Neural cell (in vitro differentiated cells): ENCODE data around the gene SLC35E4. TPM values are rescaled to one million over a fixed set of nuclear protein-coding genes. Genes with fewer than 3 reads are reported as not detected.

Source experiments
- H2AFZ ChIP-seq: fragments of 200-600, 300-800 bp; sonication (generic), shearing (Covaris generic); 2 replicates; pipeline ENCODE4 v1.6.0; 2014; ENCODE audit warnings: low read depth, mild to moderate bottlenecking, antibody characterized with exemption, low read length, moderate library complexity
- H3F3A ChIP-seq: fragments of 200-600 bp; shearing (Covaris generic); 2 replicates; pipeline ENCODE4 v1.6.1; 2016; ENCODE audit warnings: mild to moderate bottlenecking, moderate library complexity, mixed read lengths, antibody characterized with exemption, low read length; ENCODE audit not compliant: insufficient read depth, poor library complexity, severe bottlenecking
- H3K27ac ChIP-seq: fragments of 200-600, 300-800 bp; sonication (generic), shearing (Covaris generic); 2 replicates; pipeline ENCODE4 v1.5.1; 2014; ENCODE audit warnings: mild to moderate bottlenecking, low read length, moderate library complexity
- H3K27me3 ChIP-seq: fragments of 300-800, 200-600 bp; sonication (generic), shearing (Covaris generic); 2 replicates; pipeline ENCODE4 v1.6.0; 2014; ENCODE audit warnings: mild to moderate bottlenecking, low read depth, low read length, moderate library complexity; ENCODE audit not compliant: insufficient read depth
- H3K36me3 ChIP-seq: fragments of 300-800, 200-600 bp; sonication (generic), shearing (Covaris generic); 2 replicates; pipeline ENCODE4 v1.5.1; 2014; ENCODE audit warnings: mild to moderate bottlenecking, antibody characterized with exemption, low read length, moderate library complexity; ENCODE audit not compliant: insufficient read depth
- H3K4me2 ChIP-seq: fragments of 300-800, 200-600 bp; sonication (generic), shearing (Covaris generic); 2 replicates; pipeline ENCODE4 v1.6.0; 2014; ENCODE audit warnings: mild to moderate bottlenecking, low read length
- H3K4me3 ChIP-seq: fragments of 300-800, 200-600 bp; sonication (generic), shearing (Covaris generic); 2 replicates; pipeline ENCODE4 v1.5.1; 2014; ENCODE audit warnings: mild to moderate bottlenecking, low read length, moderate library complexity
- H3K79me2 ChIP-seq: fragments of 200-600 bp; shearing (Covaris generic); replicated peaks from 2 replicates; pipeline ENCODE4 v1.6.0; 2014; ENCODE audit warnings: mild to moderate bottlenecking, low read length, moderate library complexity; ENCODE audit not compliant: insufficient read depth
- H3K9ac ChIP-seq: fragments of 300-800, 200-600 bp; sonication (generic), shearing (Covaris generic); 2 replicates; pipeline ENCODE4 v1.6.1; 2016; ENCODE audit warnings: mild to moderate bottlenecking, low read length, mixed read lengths
- H3K9me2 ChIP-seq: fragments of 200-600 bp; shearing (Covaris generic); 2 replicates; pipeline ENCODE4 v1.6.1; 2016; ENCODE audit warnings: mild to moderate bottlenecking, low read length, mixed read lengths; ENCODE audit not compliant: insufficient read depth
- H3K9me3 ChIP-seq: fragments of 200-600, 300-800 bp; sonication (generic), shearing (Covaris generic); 2 replicates; pipeline ENCODE4 v1.6.1; 2016; ENCODE audit warnings: mild to moderate bottlenecking, mixed run types, low read length, moderate library complexity, mixed read lengths
- H4K20me1 ChIP-seq: fragments of 200-600 bp; shearing (Covaris generic); 2 replicates; pipeline ENCODE4 v1.6.1; 2016; ENCODE audit warnings: mild to moderate bottlenecking, mixed run types; ENCODE audit not compliant: insufficient read depth
- CTCF ChIP-seq: fragments of 450-650 bp; IDR thresholded peaks from 2 replicates; pipeline ENCODE4 v1.5.1; 2014; ENCODE audit warnings: antibody characterized with exemption, mild to moderate bottlenecking, moderate library complexity; ENCODE audit not compliant: poor library complexity, severe bottlenecking
- EP300 ChIP-seq: fragments of 450-650 bp; conservative IDR thresholded peaks from 2 replicates; pipeline ENCODE4 v1.6.1; 2014; ENCODE audit warnings: antibody characterized with exemption, mild to moderate bottlenecking, moderate library complexity; ENCODE audit not compliant: poor library complexity, severe bottlenecking
- EZH2 ChIP-seq: fragments of 200-600, 300-800 bp; shearing (Covaris generic), sonication (generic); IDR thresholded peaks from 2 replicates; pipeline ENCODE4 v1.6.1; 2014; ENCODE audit warnings: antibody characterized with exemption, low read length, borderline replicate concordance, mild to moderate bottlenecking; ENCODE audit not compliant: insufficient read depth, poor library complexity, severe bottlenecking
- MXI1 ChIP-seq: fragments of 450-650 bp; conservative IDR thresholded peaks from 2 replicates; pipeline ENCODE4 v1.6.1; 2014; ENCODE audit warnings: antibody characterized with exemption, mild to moderate bottlenecking; ENCODE audit not compliant: poor library complexity, severe bottlenecking
- POLR2AphosphoS5 ChIP-seq: IDR thresholded peaks from 2 replicates; pipeline ENCODE4 v1.6.1; 2012
- RAD21 ChIP-seq: fragments of 450-650 bp; conservative IDR thresholded peaks from 2 replicates; pipeline ENCODE4 v1.6.1; 2014; ENCODE audit warnings: antibody characterized with exemption, mild to moderate bottlenecking, moderate library complexity
- SMC3 ChIP-seq: fragments of 450-650 bp; conservative IDR thresholded peaks from 2 replicates; pipeline ENCODE4 v1.6.1; 2014; ENCODE audit warnings: antibody characterized with exemption, mild to moderate bottlenecking, moderate library complexity; ENCODE audit not compliant: poor library complexity
- TAF1 ChIP-seq: IDR thresholded peaks from 2 replicates; pipeline ENCODE4 v1.6.1; 2012; ENCODE audit warnings: low read depth
- polyA plus RNA-seq: library from polyadenylated mRNA; depleted of rRNA; stranded (reverse); fragments of >200 nt; gene quantifications from 2 replicates; pipeline ENCODE4 v1.2.3, GENCODE V29; 2014
- TF ChIP-seq, protein P1 (sequence below): IDR thresholded peaks from 2 replicates; pipeline ENCODE4 v1.6.1; 2012; ENCODE audit warnings: borderline replicate concordance

Gene SLC35E4
- polyA plus RNA-seq, 1 donor from 2014 or later = 5.5 TPM

DNA sequence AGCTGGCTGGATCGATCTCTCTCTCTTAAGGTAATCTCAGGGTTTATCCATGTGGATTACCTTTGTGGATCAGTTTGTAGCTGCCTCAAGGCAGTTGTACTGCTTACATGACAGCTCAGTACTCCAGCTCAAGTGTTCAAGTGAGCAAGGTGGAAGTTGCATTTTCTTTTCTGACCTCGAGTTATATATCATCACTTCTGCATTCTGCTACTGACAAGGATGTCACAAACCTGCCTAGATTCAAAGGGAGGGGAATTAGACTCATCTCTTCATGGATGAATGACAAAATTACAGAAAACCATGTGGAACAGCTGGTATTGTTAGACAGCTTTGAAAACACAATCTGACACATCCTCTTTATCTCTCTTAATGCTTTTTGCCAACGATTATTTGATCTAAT, 34.7 kb upstream of the SLC35E4 start:
- Histone ChIP-seq H3K4me2 (no peak overlapping the region), H4K20me1 (no peaks in the 10 kb centered on the region), H3K9ac (peak overlapping the region; percentile 2), H3K36me3 (no peaks in the 10 kb centered on the region), H3K9me3 (no peaks in the 10 kb centered on the region), H3K79me2 (no peaks in the 10 kb centered on the region), H2AFZ (no peak overlapping the region), H3K27ac (peak overlapping the region; percentile 40), H3F3A (no peaks in the 10 kb centered on the region), H3K9me2 (no peaks in the 10 kb centered on the region), H3K4me3 (no peak overlapping the region), H3K27me3 (no peaks in the 10 kb centered on the region)
- TF ChIP-seq EZH2 = no peak
- peak; percentile 45 for TF ChIP-seq EP300

DNA sequence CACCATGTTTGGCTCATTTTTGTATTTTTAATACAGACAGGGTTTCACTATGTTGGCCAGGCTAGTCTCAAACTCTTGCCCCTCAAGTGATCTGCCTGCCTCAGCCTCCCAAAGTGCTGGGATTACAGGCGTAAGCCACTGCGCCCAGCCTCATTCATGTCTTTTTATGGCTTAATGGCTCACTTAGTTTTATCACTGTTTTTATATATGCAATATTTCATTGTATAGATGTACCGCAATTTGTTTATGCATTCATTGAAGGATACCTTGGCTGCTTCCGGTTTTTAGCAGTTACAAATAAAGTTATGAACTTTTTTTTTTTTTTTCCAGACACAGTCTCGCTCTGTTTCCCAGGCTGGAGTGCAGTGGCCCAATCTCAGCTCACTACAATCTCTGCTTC, 34.1 kb upstream of the SLC35E4 start:
- Histone ChIP-seq H3K4me2 (no peak overlapping the region), H3K9ac (peak overlapping the region; percentile 2), H3K4me3 (no peak overlapping the region), H3K27ac (peak overlapping the region; percentile 40), H3K9me3 (no peaks in the 10 kb centered on the region), H3K36me3 (no peaks in the 10 kb centered on the region), H3K27me3 (no peaks in the 10 kb centered on the region), H3K9me2 (no peaks in the 10 kb centered on the region), H2AFZ (no peak overlapping the region), H4K20me1 (no peaks in the 10 kb centered on the region), H3K79me2 (no peaks in the 10 kb centered on the region), H3F3A (no peaks in the 10 kb centered on the region)
- TF ChIP-seq POLR2AphosphoS5 (no peak), MXI1 (no peak), RAD21 (no peak)

GRCh38 chr22:30602049-30602448, 33.5 kb upstream of the SLC35E4 start:
- H3K9me3 ChIP-seq = no peaks in the 10 kb centered on the region
- no peaks in the 10 kb centered on the region for H3K9me2 ChIP-seq
- TF ChIP-seq CTCF (peak; percentile 24), RAD21 (peak; percentile 12), POLR2AphosphoS5 (no peak), MXI1 (no peak)
- no peak overlapping the region for H3K4me2 ChIP-seq
- H3K4me3 ChIP-seq = no peak overlapping the region
- no peak overlapping the region for H3K9ac ChIP-seq
- H3K36me3 ChIP-seq = no peaks in the 10 kb centered on the region
- H3F3A ChIP-seq = no peaks in the 10 kb centered on the region
- H3K79me2 ChIP-seq = no peaks in the 10 kb centered on the region
- no peak overlapping the region for H2AFZ ChIP-seq
- no peak overlapping the region for H3K27ac ChIP-seq
- no peaks in the 10 kb centered on the region for H4K20me1 ChIP-seq
- no peaks in the 10 kb centered on the region for H3K27me3 ChIP-seq

GRCh38 chr22:30603801-30604200, 31.8 kb upstream of the SLC35E4 start:
- Histone ChIP-seq H3K79me2 (peaks cover 11% of the 10 kb centered on the region), H4K20me1 (no peaks in the 10 kb centered on the region), H2AFZ (no peak overlapping the region), H3F3A (no peaks in the 10 kb centered on the region), H3K36me3 (no peaks in the 10 kb centered on the region), H3K9me2 (no peaks in the 10 kb centered on the region), H3K9ac (no peak overlapping the region), H3K27me3 (no peaks in the 10 kb centered on the region), H3K27ac (no peak overlapping the region), H3K4me2 (no peak overlapping the region), H3K9me3 (no peaks in the 10 kb centered on the region), H3K4me3 (no peak overlapping the region)
- TF ChIP-seq EZH2 (no peak), RAD21 (no peak), SMC3 (no peak), POLR2AphosphoS5 (no peak), CTCF (no peak), MXI1 (no peak), TAF1 (no peak), EP300 (no peak)
- TF ChIP-seq, protein P1, sequence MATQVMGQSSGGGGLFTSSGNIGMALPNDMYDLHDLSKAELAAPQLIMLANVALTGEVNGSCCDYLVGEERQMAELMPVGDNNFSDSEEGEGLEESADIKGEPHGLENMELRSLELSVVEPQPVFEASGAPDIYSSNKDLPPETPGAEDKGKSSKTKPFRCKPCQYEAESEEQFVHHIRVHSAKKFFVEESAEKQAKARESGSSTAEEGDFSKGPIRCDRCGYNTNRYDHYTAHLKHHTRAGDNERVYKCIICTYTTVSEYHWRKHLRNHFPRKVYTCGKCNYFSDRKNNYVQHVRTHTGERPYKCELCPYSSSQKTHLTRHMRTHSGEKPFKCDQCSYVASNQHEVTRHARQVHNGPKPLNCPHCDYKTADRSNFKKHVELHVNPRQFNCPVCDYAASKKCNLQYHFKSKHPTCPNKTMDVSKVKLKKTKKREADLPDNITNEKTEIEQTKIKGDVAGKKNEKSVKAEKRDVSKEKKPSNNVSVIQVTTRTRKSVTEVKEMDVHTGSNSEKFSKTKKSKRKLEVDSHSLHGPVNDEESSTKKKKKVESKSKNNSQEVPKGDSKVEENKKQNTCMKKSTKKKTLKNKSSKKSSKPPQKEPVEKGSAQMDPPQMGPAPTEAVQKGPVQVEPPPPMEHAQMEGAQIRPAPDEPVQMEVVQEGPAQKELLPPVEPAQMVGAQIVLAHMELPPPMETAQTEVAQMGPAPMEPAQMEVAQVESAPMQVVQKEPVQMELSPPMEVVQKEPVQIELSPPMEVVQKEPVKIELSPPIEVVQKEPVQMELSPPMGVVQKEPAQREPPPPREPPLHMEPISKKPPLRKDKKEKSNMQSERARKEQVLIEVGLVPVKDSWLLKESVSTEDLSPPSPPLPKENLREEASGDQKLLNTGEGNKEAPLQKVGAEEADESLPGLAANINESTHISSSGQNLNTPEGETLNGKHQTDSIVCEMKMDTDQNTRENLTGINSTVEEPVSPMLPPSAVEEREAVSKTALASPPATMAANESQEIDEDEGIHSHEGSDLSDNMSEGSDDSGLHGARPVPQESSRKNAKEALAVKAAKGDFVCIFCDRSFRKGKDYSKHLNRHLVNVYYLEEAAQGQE = no peak
